Measurements from ENCODE around the gene SPAG4.
A peak's percentile ranks its signal among the peaks of the same experiment; 100 is the strongest.

SPAG4 gene

DNA sequence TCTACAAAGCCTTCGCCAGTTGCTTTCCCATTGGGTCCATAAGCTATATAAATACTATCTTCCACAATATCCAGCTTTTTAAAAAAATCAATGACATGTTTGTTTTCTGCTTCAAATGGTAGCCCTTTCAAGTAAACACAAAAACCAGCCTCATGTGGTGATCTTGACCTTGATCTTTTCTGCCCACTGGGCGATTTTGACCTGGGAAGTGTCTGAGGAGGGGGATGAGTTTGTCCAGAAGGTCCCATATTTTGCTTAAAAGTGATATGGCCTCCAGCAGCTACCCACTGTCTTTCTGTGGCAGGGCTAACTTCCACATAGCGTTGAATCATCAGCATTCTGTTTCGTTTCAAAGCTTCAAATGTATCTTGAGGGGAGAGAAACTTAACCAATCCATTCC is 38.3 kb downstream of the SPAG4 start:
- H3K27me3 ChIP-seq (replicated peaks; ENCODE audit: control insufficient read depth, insufficient read depth, low read length) = no peaks in the 10 kb centered on the region
- TF ChIP-seq, protein P1, sequence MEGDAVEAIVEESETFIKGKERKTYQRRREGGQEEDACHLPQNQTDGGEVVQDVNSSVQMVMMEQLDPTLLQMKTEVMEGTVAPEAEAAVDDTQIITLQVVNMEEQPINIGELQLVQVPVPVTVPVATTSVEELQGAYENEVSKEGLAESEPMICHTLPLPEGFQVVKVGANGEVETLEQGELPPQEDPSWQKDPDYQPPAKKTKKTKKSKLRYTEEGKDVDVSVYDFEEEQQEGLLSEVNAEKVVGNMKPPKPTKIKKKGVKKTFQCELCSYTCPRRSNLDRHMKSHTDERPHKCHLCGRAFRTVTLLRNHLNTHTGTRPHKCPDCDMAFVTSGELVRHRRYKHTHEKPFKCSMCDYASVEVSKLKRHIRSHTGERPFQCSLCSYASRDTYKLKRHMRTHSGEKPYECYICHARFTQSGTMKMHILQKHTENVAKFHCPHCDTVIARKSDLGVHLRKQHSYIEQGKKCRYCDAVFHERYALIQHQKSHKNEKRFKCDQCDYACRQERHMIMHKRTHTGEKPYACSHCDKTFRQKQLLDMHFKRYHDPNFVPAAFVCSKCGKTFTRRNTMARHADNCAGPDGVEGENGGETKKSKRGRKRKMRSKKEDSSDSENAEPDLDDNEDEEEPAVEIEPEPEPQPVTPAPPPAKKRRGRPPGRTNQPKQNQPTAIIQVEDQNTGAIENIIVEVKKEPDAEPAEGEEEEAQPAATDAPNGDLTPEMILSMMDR (IDR thresholded peaks at IDR 0.05; ENCODE audit: insufficient read depth, low read length, poor library complexity, severe bottlenecking) = no peak
- no peak for DNase-seq (ENCODE audit: extremely low read depth, insufficient read length)
- H3K4me3 ChIP-seq (replicated peaks; ENCODE audit: low read depth, low read length) = no peak overlapping the region
- peaks cover 18% of the 10 kb centered on the region for H3K36me3 ChIP-seq (ENCODE audit: control insufficient read depth, insufficient read depth, low read length)

DNA sequence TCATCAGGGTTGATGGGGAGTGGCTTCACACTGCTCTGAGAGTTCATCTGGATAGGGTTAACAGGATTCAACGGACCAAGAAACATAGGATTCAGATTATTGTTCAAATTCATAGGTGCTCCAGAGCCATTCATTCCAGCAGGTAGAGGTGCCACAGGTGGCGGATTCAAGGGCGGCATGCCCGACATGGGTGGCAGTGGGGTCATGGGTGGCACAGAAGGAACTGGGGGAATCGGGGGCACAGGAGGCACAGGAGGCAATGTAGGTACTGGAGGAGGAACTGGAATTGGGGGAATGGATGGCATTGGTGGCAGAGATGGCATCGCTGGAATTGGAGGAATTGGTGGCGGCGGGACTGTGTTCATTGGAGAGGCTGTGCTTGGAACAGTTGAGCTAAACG is 38.8 kb downstream of the SPAG4 start:
- no peaks in the 10 kb centered on the region for H3K27me3 ChIP-seq (replicated peaks; ENCODE audit: control insufficient read depth, insufficient read depth, low read length)

DNA sequence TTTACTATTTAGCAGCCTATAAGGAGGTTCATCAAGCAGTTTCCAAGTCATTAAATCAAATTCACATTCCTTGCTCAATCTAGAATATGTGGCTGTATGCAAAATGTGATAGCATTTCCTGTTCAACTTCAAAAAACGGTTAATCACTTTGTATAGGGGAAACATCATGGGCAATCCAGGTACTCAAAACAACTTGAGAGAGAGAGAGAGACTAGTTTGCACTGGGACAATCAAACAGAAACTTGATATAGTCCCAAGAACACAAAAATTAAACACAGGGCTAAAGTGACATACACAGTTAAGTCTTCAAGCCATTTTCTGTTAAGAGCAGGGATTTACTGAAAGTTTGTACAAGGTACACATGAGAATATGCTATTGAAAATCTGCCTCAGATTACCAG is 41.6 kb downstream of the SPAG4 start:
- Histone ChIP-seq H3K36me3 (ENCODE audit: control insufficient read depth, insufficient read depth, low read length) (peaks cover 18% of the 10 kb centered on the region), H3K27me3 (replicated peaks; ENCODE audit: control insufficient read depth, insufficient read depth, low read length) (no peaks in the 10 kb centered on the region), H3K4me3 (replicated peaks; ENCODE audit: low read depth, low read length) (no peak overlapping the region)
- DNase-seq (ENCODE audit: extremely low read depth, insufficient read length) = no peak
- TF ChIP-seq, protein P1 (IDR thresholded peaks at IDR 0.05; ENCODE audit: insufficient read depth, low read length, poor library complexity, severe bottlenecking) = no peak

More for the DNA sequence above, 38.8 kb downstream of the SPAG4 start:
- TF ChIP-seq, protein P1 (IDR thresholded peaks at IDR 0.05; ENCODE audit: insufficient read depth, low read length, poor library complexity, severe bottlenecking) = no peak
- H3K4me3 ChIP-seq (replicated peaks; ENCODE audit: low read depth, low read length) = no peak overlapping the region
- no peak for DNase-seq (ENCODE audit: extremely low read depth, insufficient read length)
- H3K36me3 ChIP-seq (ENCODE audit: control insufficient read depth, insufficient read depth, low read length) = peaks cover 18% of the 10 kb centered on the region

DNA sequence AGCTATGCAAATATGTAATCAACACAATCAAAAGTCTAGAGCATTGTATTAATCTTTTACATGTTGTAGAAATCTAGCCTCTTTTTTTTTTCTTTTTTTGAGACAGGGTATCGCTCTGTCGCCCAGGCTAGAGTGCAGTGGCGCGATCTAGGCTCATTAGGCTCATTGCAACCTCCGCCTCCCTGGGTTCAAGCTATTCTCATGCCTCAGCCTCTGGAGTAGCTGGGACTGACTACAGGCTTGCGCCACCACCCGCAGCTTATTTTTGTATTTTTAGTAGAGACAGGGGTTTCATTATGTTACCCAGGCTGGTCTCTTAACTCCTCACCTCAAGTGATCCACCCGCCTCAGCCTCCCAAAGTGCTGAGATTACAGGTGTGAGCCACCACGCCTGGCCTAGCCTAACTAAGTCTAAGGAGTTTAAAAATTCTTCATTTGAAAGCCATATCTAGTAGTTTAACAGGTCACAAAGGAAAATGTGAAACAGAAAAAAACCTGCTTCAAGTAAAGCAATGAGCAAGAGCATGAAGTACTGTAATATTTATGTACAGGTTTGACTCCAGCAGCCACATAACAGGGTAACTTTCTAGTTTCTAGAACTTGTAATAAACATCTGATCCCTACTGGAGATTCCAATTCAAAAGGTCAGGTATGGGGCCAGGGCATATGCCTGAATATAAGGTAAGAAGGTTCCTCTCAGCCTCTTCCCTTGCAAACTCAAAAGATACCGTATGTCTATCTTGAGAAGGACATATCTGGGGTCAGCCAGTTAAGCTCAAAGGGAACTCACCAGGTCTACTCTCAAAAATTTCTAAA is 44.7 kb downstream of the SPAG4 start:
- H3K4me3 ChIP-seq (replicated peaks; ENCODE audit: low read depth, low read length) = no peak overlapping the region; the same call in 1 of the 2 replicates

DNA sequence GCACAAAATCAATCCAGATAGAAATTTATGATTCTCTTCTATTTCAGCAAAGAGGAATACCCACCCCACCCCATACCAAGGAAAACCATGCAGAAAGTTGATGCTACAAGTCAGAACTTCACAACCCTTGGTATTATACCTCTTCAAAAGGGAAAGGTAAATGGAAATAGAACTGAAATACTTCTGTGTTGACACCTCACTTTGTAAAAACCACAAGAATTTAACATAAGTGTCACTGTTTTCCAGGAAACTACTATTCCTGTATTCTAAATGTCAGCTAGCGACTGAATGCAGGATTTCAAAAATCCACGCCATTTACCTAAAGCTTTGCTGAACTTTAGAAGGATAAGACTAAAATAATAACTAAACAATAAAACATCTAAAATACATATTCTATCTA is 45.4 kb downstream of the SPAG4 start:
- Histone ChIP-seq H3K36me3 (ENCODE audit: control insufficient read depth, insufficient read depth, low read length) (no peaks in the 10 kb centered on the region; the same call in 1 of the 2 replicates), H3K4me3 (replicated peaks; ENCODE audit: low read depth, low read length) (peak overlapping the region; percentile 96), H3K27me3 (replicated peaks; ENCODE audit: control insufficient read depth, insufficient read depth, low read length) (no peaks in the 10 kb centered on the region)
- TF ChIP-seq, protein P1 (IDR thresholded peaks at IDR 0.05; ENCODE audit: insufficient read depth, low read length, poor library complexity, severe bottlenecking) = no peak
- no peak for DNase-seq (ENCODE audit: extremely low read depth, insufficient read length)

More for the DNA sequence above, 44.7 kb downstream of the SPAG4 start:
- Histone ChIP-seq H3K36me3 (ENCODE audit: control insufficient read depth, insufficient read depth, low read length) (no peaks in the 10 kb centered on the region; the same call in 1 of the 2 replicates), H3K27me3 (replicated peaks; ENCODE audit: control insufficient read depth, insufficient read depth, low read length) (no peaks in the 10 kb centered on the region)
- DNase-seq (ENCODE audit: extremely low read depth, insufficient read length) = no peak
- TF ChIP-seq, protein P1 (IDR thresholded peaks at IDR 0.05; ENCODE audit: insufficient read depth, low read length, poor library complexity, severe bottlenecking) = no peak
